ENCODE results near the gene SIRT4.

GRCh38 chr12:120321382-120322202 is 19.5 kb downstream of the SIRT4 start:
- TF ChIP-seq POLR2A (IDR thresholded peaks at IDR 0.05) = no peak
- TF ChIP-seq CTCF (IDR thresholded peaks at IDR 0.05) = no peak
